GM12878 (cell line): ENCODE data around the gene SLC15A4. TPM values are rescaled to one million over a fixed set of nuclear protein-coding genes. Genes with fewer than 3 reads are reported as not detected.

Experiments
- ATF7 ChIP-seq: fragments of 450-650 bp; IDR thresholded peaks from 2 replicates; pipeline ENCODE4 v1.6.1; 2016; ENCODE audit warnings: low read depth, mild to moderate bottlenecking
- BACH1 ChIP-seq: fragments of 450-650 bp; IDR thresholded peaks from 2 replicates; pipeline ENCODE4 v1.6.1; 2017; ENCODE audit warnings: mild to moderate bottlenecking, borderline replicate concordance
- CBFB ChIP-seq: IDR thresholded peaks from 2 replicates; pipeline ENCODE4 v1.6.1; 2016; ENCODE audit warnings: antibody characterized with exemption, low read depth
- CBX5 ChIP-seq: sonication (generic); IDR thresholded peaks from 2 replicates; pipeline ENCODE4 v1.6.1; 2016; ENCODE audit warnings: low read depth, moderate library complexity, mild to moderate bottlenecking, inconsistent platforms
- HDAC2 ChIP-seq: fragments of 200-600 bp; sonication (generic); IDR thresholded peaks from 2 replicates; pipeline ENCODE4 v1.6.1; 2017
- JUND ChIP-seq: IDR thresholded peaks from 2 replicates; pipeline ENCODE4 v1.6.1; 2012; ENCODE audit warnings: low read depth, mild to moderate bottlenecking, low read length, improper control_type of control experiment, moderate library complexity
- KDM1A ChIP-seq: fragments of 200-600 bp; sonication (generic); IDR thresholded peaks from 2 replicates; pipeline ENCODE4 v1.6.1; 2016; ENCODE audit warnings: borderline replicate concordance
- MTA3 ChIP-seq: IDR thresholded peaks from 2 replicates; pipeline ENCODE4 v1.6.1; 2012; ENCODE audit warnings: low read length, inconsistent platforms, borderline replicate concordance
- MYB ChIP-seq: fragments of 150-350 bp; IDR thresholded peaks from 2 replicates; pipeline ENCODE4 v1.6.1; 2014; ENCODE audit warnings: mild to moderate bottlenecking, low read depth, low read length, borderline replicate concordance
- NFXL1 ChIP-seq: fragments of 450-650 bp; IDR thresholded peaks from 2 replicates; pipeline ENCODE4 v1.6.1; 2017; ENCODE audit warnings: antibody characterized with exemption, mild to moderate bottlenecking, borderline replicate concordance
- NFYB ChIP-seq: IDR thresholded peaks from 2 replicates; pipeline ENCODE4 v1.6.1; 2011; ENCODE audit warnings: low read depth, mild to moderate bottlenecking, low read length, improper control_type of control experiment, moderate library complexity; ENCODE audit not compliant: insufficient read depth
- NR2F1 ChIP-seq: fragments of 450-650 bp; conservative IDR thresholded peaks from 2 replicates; pipeline ENCODE4 v1.6.1; 2017; ENCODE audit warnings: mild to moderate bottlenecking
- POU2F2 ChIP-seq: IDR thresholded peaks from 3 replicates; pipeline ENCODE4 v1.6.1; 2011; ENCODE audit warnings: low read depth, mild to moderate bottlenecking, low read length, borderline replicate concordance
- RB1 ChIP-seq: fragments of 450-650 bp; formaldehyde crosslinking; IDR thresholded peaks from 2 replicates; pipeline ENCODE4 v1.6.1; 2017; ENCODE audit warnings: mild to moderate bottlenecking, borderline replicate concordance
- SIX5 ChIP-seq: IDR thresholded peaks from 2 replicates; pipeline ENCODE4 v1.6.1; 2011; ENCODE audit warnings: mild to moderate bottlenecking, low read depth, low read length, moderate library complexity; ENCODE audit not compliant: severe bottlenecking
- TAF1 ChIP-seq: IDR thresholded peaks from 2 replicates; pipeline ENCODE4 v1.6.1; 2011; ENCODE audit warnings: mild to moderate bottlenecking, low read depth, low read length, borderline replicate concordance
- ZNF384 ChIP-seq: IDR thresholded peaks from 2 replicates; pipeline ENCODE4 v1.6.1; 2012; ENCODE audit warnings: low read depth, mild to moderate bottlenecking, low read length, improper control_type of control experiment, borderline replicate concordance
- ZZZ3 ChIP-seq: IDR thresholded peaks from 2 replicates; pipeline ENCODE4 v1.6.1; 2011; ENCODE audit warnings: low read depth; ENCODE audit not compliant: control insufficient read depth, insufficient read length
- polyA plus RNA-seq, 11 experiments: library from polyadenylated mRNA; depleted of rRNA in 4 of 11; unstranded in 6 of 11; stranded (reverse) in 5 of 11; fragments of >200 nt; fragmentation: Nextera tagmentation in 4 of 11; fragmentation: Illumina TruSeq in 1 of 11; extraction: Ambion mirVana in 4 of 11; extraction: Trizol in 1 of 11; gene quantifications; 1 replicate in 1 of 11; 2 replicates in 10 of 11; pipeline versions ENCODE4 v1.2.1 to v1.2.3, GENCODE V29; 2011 to 2016; ENCODE audit warnings: inconsistent platforms in 2 of 11, missing spikeins in 2 of 11, low read depth in 1 of 11
- total RNA-seq, 4 experiments: library from RNA; depleted of rRNA in 3 of 4; stranded (reverse); fragments of >200 nt in 3 of 4; fragmentation: Illumina TruSeq in 1 of 4; extraction: Trizol in 1 of 4; gene quantifications; 2 replicates each; pipeline versions ENCODE4 v1.2.1 to v1.2.3, GENCODE V29; 2013 to 2021
- TF ChIP-seq, protein P1 (sequence below): IDR thresholded peaks from 2 replicates; pipeline ENCODE4 v1.6.1; 2011; ENCODE audit warnings: borderline replicate concordance, low read depth, mild to moderate bottlenecking, moderate library complexity, low read length; ENCODE audit not compliant: insufficient read depth, poor library complexity, severe bottlenecking
- TF ChIP-seq, protein P2 (sequence below): IDR thresholded peaks from 2 replicates; pipeline ENCODE4 v1.6.1; 2012; ENCODE audit warnings: mild to moderate bottlenecking, low read depth, low read length
- TF ChIP-seq, protein P3 (sequence below): fragments of 450-650 bp; IDR thresholded peaks from 2 replicates; pipeline ENCODE4 v1.6.1; 2017; ENCODE audit warnings: mild to moderate bottlenecking, moderate library complexity

SLC15A4 gene
- total and polyA plus RNA-seq, 10 of the 15 experiments (the other 5 are each of a cell fraction or from before 2014, with no cell fraction given), result 12.7 to 257 (median 36.6) TPM

DNA sequence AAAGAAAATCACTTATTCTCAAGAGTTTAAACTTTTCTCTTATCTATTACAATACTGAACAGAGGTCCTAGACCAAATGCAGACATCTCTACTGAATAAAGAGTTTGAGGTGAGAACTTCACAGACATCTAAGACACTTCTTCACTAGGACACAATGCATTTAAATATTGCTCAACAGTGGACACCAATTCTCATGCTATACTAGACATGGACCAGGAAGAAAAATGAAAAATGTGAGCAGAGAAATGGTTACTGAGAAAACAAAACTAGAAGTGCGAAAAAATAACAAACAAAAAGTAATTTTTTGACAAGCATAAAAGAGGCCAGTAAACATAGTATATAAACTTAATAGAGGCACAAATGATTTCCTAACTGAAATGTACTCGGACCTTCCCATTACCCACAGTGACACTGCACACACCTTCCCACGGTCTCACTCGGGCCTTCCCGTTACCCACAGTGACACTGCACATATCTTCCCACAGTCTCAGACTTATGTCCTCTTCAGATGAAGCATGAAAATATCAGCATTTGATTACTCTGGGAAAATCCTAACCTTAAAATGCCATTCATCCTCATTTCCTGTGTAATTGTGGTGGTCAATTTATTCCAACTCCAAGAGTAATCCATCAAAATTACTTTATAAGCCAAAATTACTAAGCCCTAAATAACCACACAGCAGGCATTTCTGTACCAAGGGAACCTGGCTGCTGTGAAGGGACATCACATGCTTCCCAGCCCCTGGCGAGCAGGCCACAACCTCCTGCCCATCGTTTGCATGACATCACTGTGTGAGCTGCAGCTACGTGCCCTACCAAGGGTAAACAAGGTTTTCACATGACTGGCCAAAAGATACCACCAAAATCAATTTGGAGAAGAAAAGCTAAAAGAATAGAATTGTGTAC is 6.4 kb downstream of the SLC15A4 start (continued):
- TF ChIP-seq KDM1A (no peak), BACH1 (peak; percentile 68), ZNF384 (no peak), MYB (no peak), NFYB (no peak), RB1 (no peak), CBFB (0 out of 2 replicates have a peak, but pooled peaks have one; percentile 21), HDAC2 (no peak), JUND (peak; percentile 67; the same call in 1 of the 2 replicates), CBX5 (no peak), NR2F1 (peak; percentile 82; the same call in 1 of the 2 replicates), POU2F2 (no peak; the same call in 2 of the 3 replicates), ATF7 (peak; percentile 99), ZZZ3 (no peak), MTA3 (no peak), NFXL1 (no peak), TAF1 (no peak), SIX5 (no peak)
- TF ChIP-seq, protein P1, sequence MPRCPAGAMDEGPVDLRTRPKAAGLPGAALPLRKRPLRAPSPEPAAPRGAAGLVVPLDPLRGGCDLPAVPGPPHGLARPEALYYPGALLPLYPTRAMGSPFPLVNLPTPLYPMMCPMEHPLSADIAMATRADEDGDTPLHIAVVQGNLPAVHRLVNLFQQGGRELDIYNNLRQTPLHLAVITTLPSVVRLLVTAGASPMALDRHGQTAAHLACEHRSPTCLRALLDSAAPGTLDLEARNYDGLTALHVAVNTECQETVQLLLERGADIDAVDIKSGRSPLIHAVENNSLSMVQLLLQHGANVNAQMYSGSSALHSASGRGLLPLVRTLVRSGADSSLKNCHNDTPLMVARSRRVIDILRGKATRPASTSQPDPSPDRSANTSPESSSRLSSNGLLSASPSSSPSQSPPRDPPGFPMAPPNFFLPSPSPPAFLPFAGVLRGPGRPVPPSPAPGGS, result peak; percentile 91
- TF ChIP-seq, protein P2, sequence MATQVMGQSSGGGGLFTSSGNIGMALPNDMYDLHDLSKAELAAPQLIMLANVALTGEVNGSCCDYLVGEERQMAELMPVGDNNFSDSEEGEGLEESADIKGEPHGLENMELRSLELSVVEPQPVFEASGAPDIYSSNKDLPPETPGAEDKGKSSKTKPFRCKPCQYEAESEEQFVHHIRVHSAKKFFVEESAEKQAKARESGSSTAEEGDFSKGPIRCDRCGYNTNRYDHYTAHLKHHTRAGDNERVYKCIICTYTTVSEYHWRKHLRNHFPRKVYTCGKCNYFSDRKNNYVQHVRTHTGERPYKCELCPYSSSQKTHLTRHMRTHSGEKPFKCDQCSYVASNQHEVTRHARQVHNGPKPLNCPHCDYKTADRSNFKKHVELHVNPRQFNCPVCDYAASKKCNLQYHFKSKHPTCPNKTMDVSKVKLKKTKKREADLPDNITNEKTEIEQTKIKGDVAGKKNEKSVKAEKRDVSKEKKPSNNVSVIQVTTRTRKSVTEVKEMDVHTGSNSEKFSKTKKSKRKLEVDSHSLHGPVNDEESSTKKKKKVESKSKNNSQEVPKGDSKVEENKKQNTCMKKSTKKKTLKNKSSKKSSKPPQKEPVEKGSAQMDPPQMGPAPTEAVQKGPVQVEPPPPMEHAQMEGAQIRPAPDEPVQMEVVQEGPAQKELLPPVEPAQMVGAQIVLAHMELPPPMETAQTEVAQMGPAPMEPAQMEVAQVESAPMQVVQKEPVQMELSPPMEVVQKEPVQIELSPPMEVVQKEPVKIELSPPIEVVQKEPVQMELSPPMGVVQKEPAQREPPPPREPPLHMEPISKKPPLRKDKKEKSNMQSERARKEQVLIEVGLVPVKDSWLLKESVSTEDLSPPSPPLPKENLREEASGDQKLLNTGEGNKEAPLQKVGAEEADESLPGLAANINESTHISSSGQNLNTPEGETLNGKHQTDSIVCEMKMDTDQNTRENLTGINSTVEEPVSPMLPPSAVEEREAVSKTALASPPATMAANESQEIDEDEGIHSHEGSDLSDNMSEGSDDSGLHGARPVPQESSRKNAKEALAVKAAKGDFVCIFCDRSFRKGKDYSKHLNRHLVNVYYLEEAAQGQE, result no peak
- TF ChIP-seq, protein P3, sequence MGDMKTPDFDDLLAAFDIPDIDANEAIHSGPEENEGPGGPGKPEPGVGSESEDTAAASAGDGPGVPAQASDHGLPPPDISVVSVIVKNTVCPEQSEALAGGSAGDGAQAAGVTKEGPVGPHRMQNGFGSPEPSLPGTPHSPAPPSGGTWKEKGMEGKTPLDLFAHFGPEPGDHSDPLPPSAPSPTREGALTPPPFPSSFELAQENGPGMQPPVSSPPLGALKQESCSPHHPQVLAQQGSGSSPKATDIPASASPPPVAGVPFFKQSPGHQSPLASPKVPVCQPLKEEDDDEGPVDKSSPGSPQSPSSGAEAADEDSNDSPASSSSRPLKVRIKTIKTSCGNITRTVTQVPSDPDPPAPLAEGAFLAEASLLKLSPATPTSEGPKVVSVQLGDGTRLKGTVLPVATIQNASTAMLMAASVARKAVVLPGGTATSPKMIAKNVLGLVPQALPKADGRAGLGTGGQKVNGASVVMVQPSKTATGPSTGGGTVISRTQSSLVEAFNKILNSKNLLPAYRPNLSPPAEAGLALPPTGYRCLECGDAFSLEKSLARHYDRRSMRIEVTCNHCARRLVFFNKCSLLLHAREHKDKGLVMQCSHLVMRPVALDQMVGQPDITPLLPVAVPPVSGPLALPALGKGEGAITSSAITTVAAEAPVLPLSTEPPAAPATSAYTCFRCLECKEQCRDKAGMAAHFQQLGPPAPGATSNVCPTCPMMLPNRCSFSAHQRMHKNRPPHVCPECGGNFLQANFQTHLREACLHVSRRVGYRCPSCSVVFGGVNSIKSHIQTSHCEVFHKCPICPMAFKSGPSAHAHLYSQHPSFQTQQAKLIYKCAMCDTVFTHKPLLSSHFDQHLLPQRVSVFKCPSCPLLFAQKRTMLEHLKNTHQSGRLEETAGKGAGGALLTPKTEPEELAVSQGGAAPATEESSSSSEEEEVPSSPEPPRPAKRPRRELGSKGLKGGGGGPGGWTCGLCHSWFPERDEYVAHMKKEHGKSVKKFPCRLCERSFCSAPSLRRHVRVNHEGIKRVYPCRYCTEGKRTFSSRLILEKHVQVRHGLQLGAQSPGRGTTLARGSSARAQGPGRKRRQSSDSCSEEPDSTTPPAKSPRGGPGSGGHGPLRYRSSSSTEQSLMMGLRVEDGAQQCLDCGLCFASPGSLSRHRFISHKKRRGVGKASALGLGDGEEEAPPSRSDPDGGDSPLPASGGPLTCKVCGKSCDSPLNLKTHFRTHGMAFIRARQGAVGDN, result peak; percentile 85
